Chondrocyte (in vitro differentiated cells): ENCODE data around the gene TPH2. TPM values are rescaled to one million over a fixed set of nuclear protein-coding genes. Genes with fewer than 3 reads are reported as not detected.

Source experiments
- DNase-seq: peaks from one replicate; pipeline ENCODE4 v3.0.0; 2021; ENCODE audit warnings: mixed read lengths, low spot score
- H3K27ac Mint-ChIP-seq: one replicate; pipeline ENCODE4 v1.8.0; 2021; ENCODE audit warnings: mild to moderate bottlenecking, moderate library complexity, mixed read lengths; ENCODE audit not compliant: unreplicated experiment
- H3K27me3 Mint-ChIP-seq: 2 replicates; pipeline ENCODE4 v1.8.0; 2021; ENCODE audit warnings: low read depth, mixed read lengths
- H3K36me3 Mint-ChIP-seq: 2 replicates; pipeline ENCODE4 v1.8.0; 2021; ENCODE audit warnings: low read depth, mixed read lengths
- H3K4me1 Mint-ChIP-seq: 2 replicates; pipeline ENCODE4 v1.8.0; 2021; ENCODE audit warnings: low read depth, mild to moderate bottlenecking, mixed read lengths
- H3K4me3 Mint-ChIP-seq: one replicate; pipeline ENCODE4 v1.8.0; 2021; ENCODE audit warnings: mild to moderate bottlenecking, moderate library complexity, mixed read lengths; ENCODE audit not compliant: unreplicated experiment
- H3K9me3 Mint-ChIP-seq: 2 replicates; pipeline ENCODE4 v1.8.0; 2021; ENCODE audit warnings: low read depth, mixed read lengths
- CTCF ChIP-seq: fragments of 200-600 bp; sonication (generic); IDR thresholded peaks from 2 replicates; pipeline ENCODE4 v1.5.0; 2021; ENCODE audit warnings: antibody characterized with exemption, mild to moderate bottlenecking, moderate library complexity
- total RNA-seq: library from RNA; stranded (reverse); gene quantifications from 3 replicates; pipeline ENCODE4 v1.2.1, GENCODE V29; 2021

TPH2 gene
- total RNA-seq, 1 donor from 2014 or later, result not detected

- peaks cover 20% of the 10 kb centered on the region for H3K4me1 Mint-ChIP-seq
- no peaks in the 10 kb centered on the region for H3K9me3 Mint-ChIP-seq
- peaks cover 1% of the 10 kb centered on the region for H3K27me3 Mint-ChIP-seq
- no peak for TF ChIP-seq CTCF
- H3K27ac Mint-ChIP-seq, result no peak overlapping the region
- no peaks in the 10 kb centered on the region for H3K36me3 Mint-ChIP-seq
- H3K4me3 Mint-ChIP-seq, result no peak overlapping the region
- no peak for DNase-seq
Measured at GRCh38 chr12:71955970-71956369, 17.3 kb downstream of the TPH2 start.

- Mint-ChIP-seq H3K27me3 (peaks cover 1% of the 10 kb centered on the region), H3K4me1 (peaks cover 20% of the 10 kb centered on the region), H3K4me3 (no peak overlapping the region), H3K9me3 (no peaks in the 10 kb centered on the region), H3K27ac (peak overlapping the region; percentile 47), H3K36me3 (no peaks in the 10 kb centered on the region)
- no peak for TF ChIP-seq CTCF
- DNase-seq, result no peak
Measured at GRCh38 chr12:71958056-71958455, 19.4 kb downstream of the TPH2 start.

DNA sequence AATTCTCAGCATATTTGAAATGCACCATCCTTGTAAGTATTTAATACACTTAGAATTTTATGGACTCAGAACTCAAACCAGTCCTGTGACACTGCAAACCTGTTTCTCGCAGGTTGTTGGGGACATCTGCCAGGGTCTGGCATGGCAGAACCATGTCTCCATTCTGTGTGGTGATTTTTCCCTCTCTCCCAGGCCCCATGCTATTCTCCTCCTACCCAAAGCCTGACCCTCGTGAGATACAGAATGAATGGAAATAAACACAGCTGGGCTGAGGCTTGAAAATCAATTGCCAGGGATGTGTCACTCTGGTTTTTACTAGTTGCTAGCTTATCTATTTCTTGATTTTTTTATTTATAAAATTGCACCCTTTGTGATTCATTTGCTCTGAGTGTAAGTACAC, 19.8 kb downstream of the TPH2 start:
- Mint-ChIP-seq H3K27me3 (peaks cover 1% of the 10 kb centered on the region), H3K36me3 (no peaks in the 10 kb centered on the region), H3K4me3 (no peak overlapping the region), H3K9me3 (no peaks in the 10 kb centered on the region), H3K4me1 (peaks cover 20% of the 10 kb centered on the region), H3K27ac (peak overlapping the region; percentile 47)
- TF ChIP-seq CTCF, result no peak
- no peak for DNase-seq

- H3K27me3 Mint-ChIP-seq, result peaks cover 1% of the 10 kb centered on the region
- peaks cover 20% of the 10 kb centered on the region for H3K4me1 Mint-ChIP-seq
- no peaks in the 10 kb centered on the region for H3K36me3 Mint-ChIP-seq
- no peak overlapping the region for H3K4me3 Mint-ChIP-seq
- H3K9me3 Mint-ChIP-seq, result no peaks in the 10 kb centered on the region
- no peak overlapping the region for H3K27ac Mint-ChIP-seq
- no peak for TF ChIP-seq CTCF
- no peak for DNase-seq
Measured at GRCh38 chr12:71958993-71959578, 20.4 kb downstream of the TPH2 start.

DNA sequence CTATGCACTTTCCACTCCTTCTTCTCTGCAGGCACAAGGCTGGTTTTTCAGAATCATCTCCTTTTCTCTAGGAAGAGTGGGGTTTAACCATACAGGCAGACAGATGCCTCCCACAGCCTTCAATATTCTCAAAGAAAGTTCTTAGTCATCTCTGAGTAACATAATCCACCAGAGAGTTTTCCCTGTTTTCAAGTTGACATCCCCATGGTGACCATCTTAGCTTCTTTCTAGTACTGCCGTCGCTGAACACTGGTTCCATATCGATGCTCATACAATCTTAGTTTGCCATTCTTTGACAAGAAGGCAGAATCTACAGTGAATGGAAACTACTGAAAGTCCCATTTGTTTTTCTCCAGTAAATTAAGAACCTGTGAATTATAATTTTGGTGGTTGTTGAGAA, 28.6 kb downstream of the TPH2 start:
- Mint-ChIP-seq H3K4me3 (no peak overlapping the region), H3K27me3 (peaks cover 36% of the 10 kb centered on the region), H3K9me3 (no peaks in the 10 kb centered on the region), H3K27ac (no peak overlapping the region), H3K4me1 (no peaks in the 10 kb centered on the region), H3K36me3 (no peaks in the 10 kb centered on the region)
- TF ChIP-seq CTCF, result no peak
- DNase-seq, result no peak
